OCI-LY7 (cell line): ENCODE data around the gene IRF7. TPM values are rescaled to one million over a fixed set of nuclear protein-coding genes. Genes with fewer than 3 reads are reported as not detected.

Experiments
- BruUV-seq: library from RNA; stranded (reverse); fragments of 400-500 nt; replicated peaks from 2 replicates; lab custom pipeline; 2021; lab: Mats Ljungman, UMichigan
- CTCF ChIA-PET: fragments of 300-600 bp; sonication (Branson Sonifier 250); formaldehyde crosslinking; loops from one replicate; lab custom pipeline; 2022; ENCODE audit warnings: antibody characterized with exemption; ENCODE audit not compliant: unreplicated experiment; lab: Charles Lee
- POLR2A ChIA-PET: fragments of 300-600 bp; sonication (Branson Sonifier 250); formaldehyde crosslinking; loops from one replicate; lab custom pipeline; 2022; ENCODE audit warnings: antibody characterized with exemption; lab: Charles Lee
- DNase-seq: peaks from one replicate; pipeline ENCODE4 v3.0.0-alpha.2; 2015; ENCODE audit warnings: low spot score
- H2AFZ ChIP-seq: fragments of 200-600 bp; sonication (generic), shearing (Covaris generic); 2 replicates; pipeline ENCODE4 v1.6.1; 2014; ENCODE audit warnings: mild to moderate bottlenecking, antibody characterized with exemption, low read length, moderate library complexity
- H3K27ac ChIP-seq: fragments of 200-600 bp; sonication (generic); 2 replicates; pipeline ENCODE4 v1.5.1; 2014; ENCODE audit warnings: mixed run types, low read depth, mild to moderate bottlenecking, moderate library complexity, low read length, inconsistent platforms; ENCODE audit not compliant: poor library complexity, severe bottlenecking
- H3K36me3 ChIP-seq: fragments of 200-600 bp; sonication (generic); 2 replicates; pipeline ENCODE4 v1.6.1; 2014; ENCODE audit warnings: mild to moderate bottlenecking, antibody characterized with exemption, low read length, moderate library complexity, mixed read lengths; ENCODE audit not compliant: insufficient read depth
- H3K4me1 ChIP-seq: fragments of 200-600 bp; sonication (generic); 2 replicates; pipeline ENCODE4 v1.5.1; 2014; ENCODE audit warnings: mild to moderate bottlenecking, low read length; ENCODE audit not compliant: insufficient read depth, poor library complexity, severe bottlenecking
- H3K4me2 ChIP-seq: fragments of 200-600 bp; sonication (generic); 2 replicates; pipeline ENCODE4 v1.6.1; 2014; ENCODE audit warnings: mild to moderate bottlenecking, low read length
- H3K4me3 ChIP-seq: fragments of 200-600 bp; sonication (generic); 2 replicates; pipeline ENCODE4 v1.5.1; 2014; ENCODE audit warnings: mild to moderate bottlenecking, low read depth, low read length; ENCODE audit not compliant: poor library complexity, severe bottlenecking
- H3K79me2 ChIP-seq: fragments of 200-600 bp; sonication (generic); 2 replicates; pipeline ENCODE4 v1.6.1; 2016; ENCODE audit warnings: low read depth, mild to moderate bottlenecking, low read length, moderate library complexity, mixed read lengths; ENCODE audit not compliant: insufficient read depth
- H3K9me2 ChIP-seq: fragments of 200-600 bp; sonication (generic); 2 replicates; pipeline ENCODE4 v1.6.1; 2016; ENCODE audit warnings: mild to moderate bottlenecking, low read length, mixed read lengths; ENCODE audit not compliant: insufficient read depth
- H3K9me3 ChIP-seq: fragments of 200-600 bp; sonication (generic); 2 replicates; pipeline ENCODE4 v1.6.1; 2014; ENCODE audit warnings: mild to moderate bottlenecking, mixed run types, low read length, mixed read lengths
- H4K20me1 ChIP-seq: fragments of 200-600 bp; sonication (generic); 2 replicates; pipeline ENCODE4 v1.6.1; 2014; ENCODE audit warnings: mild to moderate bottlenecking, antibody characterized with exemption, low read length, moderate library complexity, mixed read lengths; ENCODE audit not compliant: insufficient read depth
- EZH2phosphoT487 ChIP-seq: fragments of 200-600 bp; sonication (generic); IDR thresholded peaks from 2 replicates; pipeline ENCODE4 v1.6.1; 2018; ENCODE audit warnings: low read depth, borderline replicate concordance, mild to moderate bottlenecking, mixed run types, antibody characterized with exemption, low read length, moderate library complexity, mixed read lengths
- intact Hi-C: fragments of 100-400 bp; cut with micrococcal nuclease; formaldehyde crosslinking; loops from one replicate; pipeline ENCODE4 v1.10.0; 2022; ENCODE audit not compliant: unreplicated experiment
- total RNA-seq, 2 experiments: library from RNA; depleted of rRNA in 1 of 2; stranded (reverse); fragments of >200 nt in 1 of 2; shearing (Covaris generic) in 1 of 2; gene quantifications; 2 replicates each; pipeline ENCODE4 v1.2.3, GENCODE V29; 2014 to 2022
- TF ChIP-seq, protein P1 (sequence below): fragments of 200-600 bp; sonication (generic); conservative IDR thresholded peaks from 2 replicates; pipeline ENCODE4 v1.5.1; 2014; ENCODE audit warnings: mild to moderate bottlenecking, antibody characterized with exemption, low read length, moderate library complexity, mixed read lengths

IRF7 gene
- total RNA-seq, 2 experiments from 2014 or later = 15.8 to 18.7 TPM

DNA sequence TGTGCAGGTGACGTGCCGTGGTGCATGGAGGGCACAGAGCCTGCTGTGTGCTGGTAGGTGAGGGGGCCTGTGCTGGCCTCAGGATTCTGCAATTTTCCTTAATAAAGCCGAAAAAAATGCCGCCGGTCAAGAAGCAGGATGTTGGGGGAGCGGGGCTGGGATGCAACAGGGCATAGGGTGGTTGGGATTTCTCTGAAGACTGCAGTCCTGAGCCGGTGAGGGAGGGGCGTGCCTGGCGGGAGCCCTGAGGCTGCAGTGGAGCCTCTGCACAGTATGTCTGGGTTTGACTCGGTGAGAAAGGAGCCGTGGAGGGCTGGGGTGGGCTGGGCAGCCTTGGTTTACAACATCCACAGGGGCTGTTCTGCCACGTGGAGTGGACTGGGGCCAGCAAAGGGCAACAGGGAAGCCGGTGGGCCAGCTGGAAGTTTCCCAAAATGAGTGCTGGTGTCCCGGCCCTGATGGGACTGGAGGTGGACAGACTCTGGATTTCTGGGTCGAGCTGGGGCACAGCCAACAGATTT lies 7.7 kb upstream of the IRF7 start:
- no TSS peak for BruUV-seq
- no peak for TF ChIP-seq EZH2phosphoT487
- TF ChIP-seq, protein P1, sequence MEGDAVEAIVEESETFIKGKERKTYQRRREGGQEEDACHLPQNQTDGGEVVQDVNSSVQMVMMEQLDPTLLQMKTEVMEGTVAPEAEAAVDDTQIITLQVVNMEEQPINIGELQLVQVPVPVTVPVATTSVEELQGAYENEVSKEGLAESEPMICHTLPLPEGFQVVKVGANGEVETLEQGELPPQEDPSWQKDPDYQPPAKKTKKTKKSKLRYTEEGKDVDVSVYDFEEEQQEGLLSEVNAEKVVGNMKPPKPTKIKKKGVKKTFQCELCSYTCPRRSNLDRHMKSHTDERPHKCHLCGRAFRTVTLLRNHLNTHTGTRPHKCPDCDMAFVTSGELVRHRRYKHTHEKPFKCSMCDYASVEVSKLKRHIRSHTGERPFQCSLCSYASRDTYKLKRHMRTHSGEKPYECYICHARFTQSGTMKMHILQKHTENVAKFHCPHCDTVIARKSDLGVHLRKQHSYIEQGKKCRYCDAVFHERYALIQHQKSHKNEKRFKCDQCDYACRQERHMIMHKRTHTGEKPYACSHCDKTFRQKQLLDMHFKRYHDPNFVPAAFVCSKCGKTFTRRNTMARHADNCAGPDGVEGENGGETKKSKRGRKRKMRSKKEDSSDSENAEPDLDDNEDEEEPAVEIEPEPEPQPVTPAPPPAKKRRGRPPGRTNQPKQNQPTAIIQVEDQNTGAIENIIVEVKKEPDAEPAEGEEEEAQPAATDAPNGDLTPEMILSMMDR = no peak
- H3K4me1 ChIP-seq = no peaks in the 10 kb centered on the region
- no peak overlapping the region for H3K4me3 ChIP-seq
- no peak overlapping the region for H3K4me2 ChIP-seq
- intact Hi-C loops = no loop called here
- no peaks in the 10 kb centered on the region for H3K36me3 ChIP-seq
- no peaks in the 10 kb centered on the region for H4K20me1 ChIP-seq
- POLR2A ChIA-PET = no interaction called here
- no peaks in the 10 kb centered on the region for H3K79me2 ChIP-seq
- no peak for DNase-seq
- no peaks in the 10 kb centered on the region for H3K9me3 ChIP-seq
- H2AFZ ChIP-seq = no peak overlapping the region
- H3K9me2 ChIP-seq = no peaks in the 10 kb centered on the region
- CTCF ChIA-PET = no interaction called here
- no peak overlapping the region for H3K27ac ChIP-seq

DNA sequence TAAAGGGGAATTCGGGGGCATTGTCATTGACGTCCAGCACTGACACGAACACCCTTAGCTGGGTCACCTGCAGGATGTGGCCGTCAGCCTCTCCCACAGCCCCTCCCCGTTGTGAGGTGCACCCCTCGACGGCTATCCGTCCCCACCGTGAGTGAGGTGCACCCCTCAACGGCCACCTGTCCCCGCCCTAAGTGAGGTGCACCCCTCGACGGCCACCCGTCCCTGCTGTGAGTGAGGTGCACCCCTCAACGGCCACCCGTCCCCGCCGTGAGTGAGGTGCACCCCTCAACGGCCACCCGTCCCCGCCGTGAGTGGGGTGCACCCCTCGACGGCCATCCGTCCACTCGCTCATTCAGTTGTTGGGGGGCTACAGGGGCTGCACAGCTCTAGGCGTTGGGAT lies 6.1 kb upstream of the IRF7 start:
- no peak for DNase-seq
- Histone ChIP-seq H3K9me3 (no peaks in the 10 kb centered on the region), H3K79me2 (no peaks in the 10 kb centered on the region), H3K27ac (no peak overlapping the region), H2AFZ (no peak overlapping the region), H3K4me1 (peaks cover 1% of the 10 kb centered on the region), H4K20me1 (no peaks in the 10 kb centered on the region), H3K4me2 (no peak overlapping the region), H3K36me3 (no peaks in the 10 kb centered on the region), H3K9me2 (no peaks in the 10 kb centered on the region), H3K4me3 (no peak overlapping the region)
- no TSS peak for BruUV-seq
- ChIA-PET POLR2A (no interaction called here), CTCF (no interaction called here)
- TF ChIP-seq, protein P1 = no peak
- TF ChIP-seq EZH2phosphoT487 = no peak
- intact Hi-C loops = no loop called here

DNA sequence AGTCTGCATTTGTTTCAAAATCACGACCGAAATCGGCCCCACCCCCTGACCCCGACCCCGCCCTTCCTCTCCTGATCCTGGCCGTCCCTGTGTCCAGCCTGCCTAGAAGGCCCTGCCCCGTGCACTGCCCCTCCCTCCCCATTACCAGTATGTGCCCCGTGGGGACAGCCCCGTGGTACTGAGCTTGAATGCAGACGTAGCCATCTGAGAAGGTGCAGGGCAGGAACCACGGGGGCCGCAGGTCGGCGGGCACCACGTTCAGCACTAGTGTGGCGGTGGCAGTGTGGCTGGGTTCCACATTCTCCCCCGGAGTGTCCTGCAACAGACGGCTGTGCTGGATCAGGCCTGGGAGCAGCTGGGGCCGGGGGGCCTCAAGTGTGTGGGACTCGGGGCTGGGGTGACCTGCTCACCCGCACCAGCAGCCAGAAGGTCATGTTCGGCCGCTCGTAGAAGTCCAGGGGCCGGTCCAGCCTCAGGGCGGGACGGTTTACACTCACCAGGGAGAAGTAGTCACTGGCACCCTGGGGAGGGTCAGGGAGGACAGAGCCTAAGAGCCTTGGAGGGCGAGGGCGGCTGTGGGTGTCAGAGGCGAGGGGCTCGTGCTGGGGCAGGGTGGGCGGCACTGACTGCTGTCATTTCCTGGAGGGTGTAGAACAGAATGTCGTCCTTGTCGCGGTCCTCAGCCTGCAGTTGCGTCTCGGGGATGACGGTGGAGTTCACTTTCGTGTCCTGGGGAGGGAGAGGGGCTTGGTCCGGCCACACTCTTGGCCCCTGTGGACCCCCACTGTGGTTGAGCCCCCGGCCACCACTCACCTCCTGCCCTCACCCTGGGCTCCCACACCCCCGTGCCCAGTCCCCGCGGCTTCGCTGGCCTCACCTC lies 5.4 kb upstream of the IRF7 start:
- no TSS peak for BruUV-seq

More for the DNA sequence above, 5.4 kb upstream of the IRF7 start:
- no peak for TF ChIP-seq EZH2phosphoT487
- TF ChIP-seq, protein P1 = no peak
- H3K4me1 ChIP-seq = peaks cover 8% of the 10 kb centered on the region
- intact Hi-C loops = no loop called here
- no peak overlapping the region for H2AFZ ChIP-seq
- POLR2A ChIA-PET = no interaction called here
- H3K9me3 ChIP-seq = no peaks in the 10 kb centered on the region
- no peaks in the 10 kb centered on the region for H3K9me2 ChIP-seq
- H3K27ac ChIP-seq = no peak overlapping the region
- H3K4me2 ChIP-seq = no peak overlapping the region
- H3K79me2 ChIP-seq = no peaks in the 10 kb centered on the region
- H3K4me3 ChIP-seq = no peak overlapping the region
- H4K20me1 ChIP-seq = no peaks in the 10 kb centered on the region
- DNase-seq = no peak
- H3K36me3 ChIP-seq = no peaks in the 10 kb centered on the region
- CTCF ChIA-PET = no interaction called here
